ENCODE data around the gene ANKS6. TPM values are rescaled to one million over a fixed set of nuclear protein-coding genes. Genes with fewer than 3 reads are reported as not detected.

Gene ANKS6
- total RNA-seq, 1 experiment from 2014 or later = 39.2 TPM

DNA sequence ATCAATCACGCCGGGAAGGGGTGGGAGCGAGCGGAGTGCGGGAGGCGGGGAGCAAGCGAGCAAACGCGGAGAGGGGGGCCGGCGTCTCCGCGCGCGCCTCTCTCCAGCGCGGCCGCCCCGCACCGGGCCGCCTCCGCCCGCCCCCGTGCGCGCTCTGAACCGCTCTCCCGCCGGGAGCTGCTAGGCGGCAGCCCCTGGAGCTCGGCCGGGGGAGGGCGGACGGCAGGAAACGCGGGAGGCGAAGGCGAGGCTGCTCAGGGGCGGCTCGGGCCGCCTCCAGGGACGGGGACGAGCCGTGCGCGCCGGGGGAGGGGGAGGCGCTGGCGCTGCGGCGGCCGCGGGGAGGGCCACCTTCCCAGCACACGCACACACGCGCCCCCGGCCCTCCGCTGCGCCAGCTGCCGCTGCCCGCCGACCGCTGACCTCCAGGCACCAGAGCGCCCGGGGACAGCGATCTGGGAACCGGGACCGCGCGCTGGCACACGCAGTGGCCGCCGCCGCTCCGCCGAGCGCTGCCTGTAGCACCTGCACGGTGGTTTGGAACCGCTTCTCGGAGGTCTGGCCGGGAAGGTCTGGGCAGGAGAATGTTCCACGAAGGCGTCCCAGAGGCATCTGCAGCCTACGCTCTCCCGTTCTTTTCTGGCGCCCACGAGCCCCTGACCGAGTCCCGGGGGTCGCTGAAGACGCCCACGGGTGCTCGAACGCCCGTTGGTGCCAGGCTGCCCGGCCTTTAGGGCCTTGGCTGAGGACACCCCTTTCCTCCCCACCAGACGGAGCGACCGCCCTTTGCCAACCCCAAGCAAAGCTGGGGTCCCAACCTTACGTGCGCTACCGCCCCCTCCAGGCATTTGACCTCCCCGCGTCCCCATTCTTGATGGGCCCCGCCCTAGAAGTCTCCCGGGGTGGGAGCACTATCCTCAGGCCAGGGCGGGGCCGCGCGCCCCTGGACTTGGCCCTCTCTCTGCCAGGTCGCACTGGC, 87.1 kb downstream of the ANKS6 start, which contains the start of gene GABBR2:
Gene GABBR2 (minus strand): TSS at position 3 of the 979 bp plus-strand sequence. CDS start 198 bp downstream, outside the sequence.
- no peaks in the 10 kb centered on the region for H4K20me1 ChIP-seq (ENCODE audit: insufficient read depth)
- no peak within 1 kb of the TSS for H3K4me2 ChIP-seq (ENCODE audit: low read length)
- ATAC-seq (no peak), DNase-seq (ENCODE audit: low read depth, low spot score) (no peak)
- H3K9me2 ChIP-seq (ENCODE audit: insufficient read depth) = no peaks in the 10 kb centered on the region
- POLR2A ChIA-PET = no interaction called here
- H3K9me3 ChIP-seq (ENCODE audit: control insufficient read depth in 1 of 2, insufficient read depth in 1 of 2, low read depth in 1 of 2, low read length in 2 of 2) = no peaks in the 10 kb centered on the region
- CTCF ChIA-PET = no interaction called here
- H3K4me1 ChIP-seq (ENCODE audit: control insufficient read depth in 1 of 2, insufficient read depth in 2 of 2, low read length in 2 of 2) = no peaks in the 10 kb centered on the region
- TF ChIP-seq JUND (IDR thresholded peaks at IDR 0.05) (no peak), YY1 (IDR thresholded peaks at IDR 0.05; ENCODE audit: extremely low read depth, insufficient replicate concordance, low read depth, low read length) (no peak), SRF (IDR thresholded peaks at IDR 0.05; ENCODE audit: low read depth) (no peak), RAD21 (IDR thresholded peaks at IDR 0.05; ENCODE audit: low read depth) (no peak), ZFX (IDR thresholded peaks at IDR 0.05) (no peak), TCF7L2 (IDR thresholded peaks at IDR 0.05; ENCODE audit: borderline replicate concordance, extremely low read depth, insufficient read depth, insufficient read length) (no peak), EZH2phosphoT487 (IDR thresholded peaks at IDR 0.05; ENCODE audit: borderline replicate concordance) (no peak), ZNF274 (IDR thresholded peaks at IDR 0.05; ENCODE audit: low read depth, low read length) (no peak), ELF1 (IDR thresholded peaks at IDR 0.05; ENCODE audit: borderline replicate concordance, low read depth) (no peak), EGR1 (IDR thresholded peaks at IDR 0.05; ENCODE audit: low read depth) (no peak)
- TF ChIP-seq, protein P1, sequence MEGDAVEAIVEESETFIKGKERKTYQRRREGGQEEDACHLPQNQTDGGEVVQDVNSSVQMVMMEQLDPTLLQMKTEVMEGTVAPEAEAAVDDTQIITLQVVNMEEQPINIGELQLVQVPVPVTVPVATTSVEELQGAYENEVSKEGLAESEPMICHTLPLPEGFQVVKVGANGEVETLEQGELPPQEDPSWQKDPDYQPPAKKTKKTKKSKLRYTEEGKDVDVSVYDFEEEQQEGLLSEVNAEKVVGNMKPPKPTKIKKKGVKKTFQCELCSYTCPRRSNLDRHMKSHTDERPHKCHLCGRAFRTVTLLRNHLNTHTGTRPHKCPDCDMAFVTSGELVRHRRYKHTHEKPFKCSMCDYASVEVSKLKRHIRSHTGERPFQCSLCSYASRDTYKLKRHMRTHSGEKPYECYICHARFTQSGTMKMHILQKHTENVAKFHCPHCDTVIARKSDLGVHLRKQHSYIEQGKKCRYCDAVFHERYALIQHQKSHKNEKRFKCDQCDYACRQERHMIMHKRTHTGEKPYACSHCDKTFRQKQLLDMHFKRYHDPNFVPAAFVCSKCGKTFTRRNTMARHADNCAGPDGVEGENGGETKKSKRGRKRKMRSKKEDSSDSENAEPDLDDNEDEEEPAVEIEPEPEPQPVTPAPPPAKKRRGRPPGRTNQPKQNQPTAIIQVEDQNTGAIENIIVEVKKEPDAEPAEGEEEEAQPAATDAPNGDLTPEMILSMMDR (IDR thresholded peaks at IDR 0.05 in 2 of 3, conservative IDR thresholded peaks at IDR 0.05 in 1 of 3; ENCODE audit: borderline replicate concordance in 1 of 3, insufficient read depth in 1 of 3, low read depth in 2 of 3, low read length in 2 of 3) = no peak
- TF ChIP-seq, protein P2, sequence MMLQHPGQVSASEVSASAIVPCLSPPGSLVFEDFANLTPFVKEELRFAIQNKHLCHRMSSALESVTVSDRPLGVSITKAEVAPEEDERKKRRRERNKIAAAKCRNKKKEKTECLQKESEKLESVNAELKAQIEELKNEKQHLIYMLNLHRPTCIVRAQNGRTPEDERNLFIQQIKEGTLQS (IDR thresholded peaks at IDR 0.05) = no peak
- TF ChIP-seq, protein P3, sequence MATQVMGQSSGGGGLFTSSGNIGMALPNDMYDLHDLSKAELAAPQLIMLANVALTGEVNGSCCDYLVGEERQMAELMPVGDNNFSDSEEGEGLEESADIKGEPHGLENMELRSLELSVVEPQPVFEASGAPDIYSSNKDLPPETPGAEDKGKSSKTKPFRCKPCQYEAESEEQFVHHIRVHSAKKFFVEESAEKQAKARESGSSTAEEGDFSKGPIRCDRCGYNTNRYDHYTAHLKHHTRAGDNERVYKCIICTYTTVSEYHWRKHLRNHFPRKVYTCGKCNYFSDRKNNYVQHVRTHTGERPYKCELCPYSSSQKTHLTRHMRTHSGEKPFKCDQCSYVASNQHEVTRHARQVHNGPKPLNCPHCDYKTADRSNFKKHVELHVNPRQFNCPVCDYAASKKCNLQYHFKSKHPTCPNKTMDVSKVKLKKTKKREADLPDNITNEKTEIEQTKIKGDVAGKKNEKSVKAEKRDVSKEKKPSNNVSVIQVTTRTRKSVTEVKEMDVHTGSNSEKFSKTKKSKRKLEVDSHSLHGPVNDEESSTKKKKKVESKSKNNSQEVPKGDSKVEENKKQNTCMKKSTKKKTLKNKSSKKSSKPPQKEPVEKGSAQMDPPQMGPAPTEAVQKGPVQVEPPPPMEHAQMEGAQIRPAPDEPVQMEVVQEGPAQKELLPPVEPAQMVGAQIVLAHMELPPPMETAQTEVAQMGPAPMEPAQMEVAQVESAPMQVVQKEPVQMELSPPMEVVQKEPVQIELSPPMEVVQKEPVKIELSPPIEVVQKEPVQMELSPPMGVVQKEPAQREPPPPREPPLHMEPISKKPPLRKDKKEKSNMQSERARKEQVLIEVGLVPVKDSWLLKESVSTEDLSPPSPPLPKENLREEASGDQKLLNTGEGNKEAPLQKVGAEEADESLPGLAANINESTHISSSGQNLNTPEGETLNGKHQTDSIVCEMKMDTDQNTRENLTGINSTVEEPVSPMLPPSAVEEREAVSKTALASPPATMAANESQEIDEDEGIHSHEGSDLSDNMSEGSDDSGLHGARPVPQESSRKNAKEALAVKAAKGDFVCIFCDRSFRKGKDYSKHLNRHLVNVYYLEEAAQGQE (IDR thresholded peaks at IDR 0.05; ENCODE audit: low read depth) = no peak
- TF ChIP-seq, protein P4, sequence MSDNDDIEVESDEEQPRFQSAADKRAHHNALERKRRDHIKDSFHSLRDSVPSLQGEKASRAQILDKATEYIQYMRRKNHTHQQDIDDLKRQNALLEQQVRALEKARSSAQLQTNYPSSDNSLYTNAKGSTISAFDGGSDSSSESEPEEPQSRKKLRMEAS (IDR thresholded peaks at IDR 0.05) = no peak
- peaks cover 17% of the 10 kb centered on the region for H3K27me3 ChIP-seq (ENCODE audit: insufficient read depth, low read length)
- no peaks in the 10 kb centered on the region for H3K79me2 ChIP-seq (ENCODE audit: insufficient read depth, low read length)
- RAD21 ChIA-PET (ENCODE audit: low non-redundant PET in 1 of 2, low total read pairs in 2 of 2, uncharacterized antibody in 2 of 2, unreplicated experiment in 2 of 2) = no interaction called here
- intact Hi-C loops (cut with micrococcal nuclease) = no loop called here
- no peak within 1 kb of the TSS for H3K27ac ChIP-seq (ENCODE audit: low read depth, low read length)
- no peak within 1 kb of the TSS for H3K4me3 ChIP-seq (replicated peaks in 1 of 2; ENCODE audit: low read depth in 1 of 2, low read length in 2 of 2)
- BruUV-seq (replicated peaks) = no TSS peak
- no peak within 1 kb of the TSS for H2AFZ ChIP-seq (ENCODE audit: low read depth, low read length, poor library complexity, severe bottlenecking)
- no peaks in the 10 kb centered on the region for H3K36me3 ChIP-seq (ENCODE audit: control insufficient read depth in 1 of 2, insufficient read depth in 2 of 2, low read length in 2 of 2)
- H3K9ac ChIP-seq (ENCODE audit: low read length) = no peak within 1 kb of the TSS

All from HCT116 (cell line).